COR-L47 (cell line): ENCODE results near the gene FALEC.

Experiments used
- DNase-seq: peaks from one replicate; lab custom pipeline; 2025; lab: John Stamatoyannopoulos, UW

The FALEC gene

GRCh38 chr1:150515328-150516049 lies at the start of gene FALEC:
TSS of gene FALEC (plus strand) at chr1:150515752.
- peak; percentile 94 for DNase-seq

- no peak for DNase-seq
Observed at GRCh38 chr1:150466964-150467363, 48.6 kb upstream of the FALEC start.

- no peak for DNase-seq
Observed at GRCh38 chr1:150469291-150469690, 46.3 kb upstream of the FALEC start.

- no peak for DNase-seq
Observed at GRCh38 chr1:150472601-150473200, 42.9 kb upstream of the FALEC start.

- DNase-seq = no peak
Observed at GRCh38 chr1:150473659-150474058, 41.9 kb upstream of the FALEC start.

- DNase-seq = no peak
Observed at GRCh38 chr1:150474869-150475268, 40.7 kb upstream of the FALEC start.

GRCh38 chr1:150476754-150477153 lies 38.8 kb upstream of the FALEC start:
- no peak for DNase-seq

- no peak for DNase-seq
Observed at GRCh38 chr1:150477320-150477719, 38.2 kb upstream of the FALEC start.

GRCh38 chr1:150477733-150478132 lies 37.8 kb upstream of the FALEC start:
- DNase-seq = no peak

- DNase-seq = no peak
Observed at GRCh38 chr1:150479370-150479769, 36.2 kb upstream of the FALEC start.

GRCh38 chr1:150479927-150480352 lies 35.6 kb upstream of the FALEC start:
- DNase-seq = no peak

GRCh38 chr1:150484431-150484830 lies 31.1 kb upstream of the FALEC start:
- no peak for DNase-seq

- peak; percentile 24 for DNase-seq
Observed at GRCh38 chr1:150484861-150485260, 30.7 kb upstream of the FALEC start.

GRCh38 chr1:150486966-150487762 lies 28.4 kb upstream of the FALEC start, which contains the start of gene TARS2:
TSS of gene TARS2 (plus strand) at chr1:150487419. CDS start at chr1:150487451, 32 bp downstream.
- peak; percentile 96 for DNase-seq

- DNase-seq = no peak
Observed at GRCh38 chr1:150487763-150488115, 27.8 kb upstream of the FALEC start.

GRCh38 chr1:150493175-150493574 lies 22.4 kb upstream of the FALEC start:
- no peak for DNase-seq

GRCh38 chr1:150498342-150498741 lies 17.2 kb upstream of the FALEC start:
- DNase-seq = no peak

GRCh38 chr1:150505431-150505830 lies 10.1 kb upstream of the FALEC start:
- no peak for DNase-seq

- no peak for DNase-seq
Observed at GRCh38 chr1:150507912-150508864, 7.4 kb upstream of the FALEC start, which contains the start of gene ECM1. TSS of gene ECM1 (plus strand) at chr1:150508109. CDS start at chr1:150508210, 101 bp downstream.

GRCh38 chr1:150508982-150509381 lies 6.6 kb upstream of the FALEC start:
- no peak for DNase-seq

- DNase-seq = peak; percentile 98
Observed at GRCh38 chr1:150511551-150511950, 4.0 kb upstream of the FALEC start.
